Nephron progenitor cell (in vitro differentiated cells): ENCODE measurements around the gene ANTXR1.

Source experiments
- DNase-seq: peaks from one replicate; pipeline ENCODE4 v3.0.0; 2021
- H3K27ac Mint-ChIP-seq: 2 replicates; pipeline ENCODE4 v1.8.0; 2021; ENCODE audit warnings: mild to moderate bottlenecking, moderate library complexity, mixed read lengths
- H3K27me3 Mint-ChIP-seq: 2 replicates; pipeline ENCODE4 v1.8.0; 2021; ENCODE audit warnings: mild to moderate bottlenecking, low read depth, mixed read lengths; ENCODE audit not compliant: poor library complexity
- H3K36me3 Mint-ChIP-seq: 2 replicates; pipeline ENCODE4 v1.8.0; 2021; ENCODE audit warnings: low read depth, mixed read lengths
- H3K4me1 Mint-ChIP-seq: 2 replicates; pipeline ENCODE4 v1.8.0; 2021; ENCODE audit warnings: mixed read lengths
- H3K4me3 Mint-ChIP-seq: 2 replicates; pipeline ENCODE4 v1.8.0; 2021; ENCODE audit warnings: mild to moderate bottlenecking, moderate library complexity, mixed read lengths
- H3K9me3 Mint-ChIP-seq: 2 replicates; pipeline ENCODE4 v1.8.0; 2021; ENCODE audit warnings: mild to moderate bottlenecking, moderate library complexity, mixed read lengths
- TF ChIP-seq, protein P1 (sequence below): fragments of 200-600 bp; sonication (generic); IDR thresholded peaks from 2 replicates; pipeline ENCODE4 v1.5.0; 2021; ENCODE audit warnings: antibody characterized with exemption

Gene ANTXR1

DNA sequence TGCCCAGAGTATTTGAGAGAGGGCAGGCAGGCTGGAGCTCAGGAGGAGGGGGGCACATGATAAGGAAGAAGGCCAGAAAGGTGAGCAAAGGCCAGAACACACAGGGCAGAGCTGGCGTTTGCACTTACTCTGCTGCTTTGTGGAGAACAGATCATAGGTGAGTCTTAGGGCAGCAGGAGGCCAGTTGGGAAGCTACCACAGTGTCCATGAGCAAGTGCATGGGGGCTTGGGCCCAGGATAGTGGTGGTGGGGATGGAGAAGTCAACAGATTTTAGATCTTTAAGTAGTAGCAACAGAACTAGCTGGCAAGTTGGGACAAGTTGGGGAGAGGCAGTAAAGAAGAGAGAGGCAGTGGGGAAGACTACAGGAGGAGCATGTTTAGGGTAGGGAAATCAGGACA lies 168.0 kb downstream of the ANTXR1 start:
- no peak overlapping the region for H3K27ac Mint-ChIP-seq
- no peak overlapping the region for H3K4me3 Mint-ChIP-seq
- TF ChIP-seq, protein P1, sequence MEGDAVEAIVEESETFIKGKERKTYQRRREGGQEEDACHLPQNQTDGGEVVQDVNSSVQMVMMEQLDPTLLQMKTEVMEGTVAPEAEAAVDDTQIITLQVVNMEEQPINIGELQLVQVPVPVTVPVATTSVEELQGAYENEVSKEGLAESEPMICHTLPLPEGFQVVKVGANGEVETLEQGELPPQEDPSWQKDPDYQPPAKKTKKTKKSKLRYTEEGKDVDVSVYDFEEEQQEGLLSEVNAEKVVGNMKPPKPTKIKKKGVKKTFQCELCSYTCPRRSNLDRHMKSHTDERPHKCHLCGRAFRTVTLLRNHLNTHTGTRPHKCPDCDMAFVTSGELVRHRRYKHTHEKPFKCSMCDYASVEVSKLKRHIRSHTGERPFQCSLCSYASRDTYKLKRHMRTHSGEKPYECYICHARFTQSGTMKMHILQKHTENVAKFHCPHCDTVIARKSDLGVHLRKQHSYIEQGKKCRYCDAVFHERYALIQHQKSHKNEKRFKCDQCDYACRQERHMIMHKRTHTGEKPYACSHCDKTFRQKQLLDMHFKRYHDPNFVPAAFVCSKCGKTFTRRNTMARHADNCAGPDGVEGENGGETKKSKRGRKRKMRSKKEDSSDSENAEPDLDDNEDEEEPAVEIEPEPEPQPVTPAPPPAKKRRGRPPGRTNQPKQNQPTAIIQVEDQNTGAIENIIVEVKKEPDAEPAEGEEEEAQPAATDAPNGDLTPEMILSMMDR, result no peak
- H3K36me3 Mint-ChIP-seq, result peaks cover 80% of the 10 kb centered on the region
- H3K9me3 Mint-ChIP-seq, result no peaks in the 10 kb centered on the region
- DNase-seq, result no peak
- H3K4me1 Mint-ChIP-seq, result peaks cover 24% of the 10 kb centered on the region
- H3K27me3 Mint-ChIP-seq, result no peaks in the 10 kb centered on the region

DNA sequence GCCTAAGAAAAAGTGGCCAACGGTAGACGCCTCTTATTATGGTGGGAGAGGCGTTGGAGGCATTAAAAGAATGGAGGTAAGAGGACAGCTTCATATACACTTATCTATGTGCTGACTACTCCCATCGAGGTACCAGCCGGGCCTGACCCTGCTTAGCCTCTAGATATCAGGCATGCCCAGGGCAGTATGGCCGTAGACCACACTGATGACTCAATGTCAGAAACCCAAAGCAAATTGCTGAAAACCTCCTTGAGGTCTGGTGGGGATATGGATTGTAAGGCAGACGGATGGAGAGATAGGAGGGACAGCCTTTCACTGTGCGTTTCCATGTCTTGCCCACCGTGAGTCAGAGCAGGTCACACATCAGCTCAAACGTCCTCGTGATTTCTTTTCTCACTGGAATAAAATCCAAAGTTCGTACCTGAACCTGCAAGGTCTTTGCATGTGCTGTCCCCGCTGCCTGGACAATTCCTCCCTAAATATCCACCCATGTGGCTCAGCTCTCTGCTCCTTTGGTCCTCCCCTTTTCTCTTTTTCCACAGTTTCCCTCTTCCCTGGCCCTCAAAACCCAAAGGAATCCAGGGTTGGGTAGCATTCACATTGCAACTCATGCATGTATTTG lies 168.9 kb downstream of the ANTXR1 start:
- H3K4me3 Mint-ChIP-seq, result no peak overlapping the region
- TF ChIP-seq, protein P1, result no peak
- no peaks in the 10 kb centered on the region for H3K27me3 Mint-ChIP-seq
- peaks cover 82% of the 10 kb centered on the region for H3K36me3 Mint-ChIP-seq
- H3K27ac Mint-ChIP-seq, result no peak overlapping the region
- H3K9me3 Mint-ChIP-seq, result no peaks in the 10 kb centered on the region
- peaks cover 14% of the 10 kb centered on the region for H3K4me1 Mint-ChIP-seq
- no peak for DNase-seq

DNA sequence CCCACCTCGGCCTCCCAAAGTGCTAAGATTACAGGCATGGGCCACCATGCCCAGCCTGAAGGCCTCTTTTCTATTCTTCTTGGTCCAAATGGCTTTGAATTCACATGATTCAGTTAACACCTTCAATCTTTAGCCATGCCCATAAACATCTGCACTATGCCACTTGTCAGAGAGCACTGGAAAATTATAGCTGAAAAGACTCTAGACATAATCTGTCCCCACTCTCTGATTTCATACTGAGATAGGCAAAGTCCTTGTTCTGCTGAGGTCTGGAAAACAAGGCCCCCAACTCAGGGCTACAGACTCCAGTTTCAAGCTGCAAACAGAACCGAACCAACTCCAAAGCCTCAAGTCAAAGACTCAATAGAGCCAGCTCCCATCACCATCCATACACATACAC lies 170.7 kb downstream of the ANTXR1 start:
- TF ChIP-seq, protein P1, result no peak
- no peaks in the 10 kb centered on the region for H3K27me3 Mint-ChIP-seq
- H3K36me3 Mint-ChIP-seq, result peaks cover 84% of the 10 kb centered on the region
- no peak overlapping the region for H3K27ac Mint-ChIP-seq
- no peaks in the 10 kb centered on the region for H3K4me1 Mint-ChIP-seq
- no peaks in the 10 kb centered on the region for H3K9me3 Mint-ChIP-seq
- H3K4me3 Mint-ChIP-seq, result no peak overlapping the region
- DNase-seq, result no peak

DNA sequence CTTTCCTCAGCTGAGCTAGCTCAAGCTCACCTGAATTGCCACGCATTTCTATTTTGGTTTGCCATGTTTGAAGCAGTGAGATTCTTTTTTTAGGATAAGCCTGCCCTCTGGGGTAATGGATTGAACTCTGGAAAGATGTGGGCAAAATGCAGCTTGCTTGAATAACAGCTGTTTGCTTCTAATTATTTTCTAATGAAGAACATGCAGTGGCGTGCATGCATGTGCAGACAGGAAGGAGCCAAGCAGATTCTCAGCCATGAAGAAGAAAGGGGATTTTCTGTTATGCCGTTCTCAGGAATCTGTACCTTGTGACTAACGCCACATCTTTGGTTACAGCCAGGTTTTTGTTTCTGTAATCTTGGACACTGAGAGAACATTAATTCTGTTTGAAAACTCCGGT lies 171.2 kb downstream of the ANTXR1 start:
- H3K27ac Mint-ChIP-seq, result peak overlapping the region; percentile 13

DNA sequence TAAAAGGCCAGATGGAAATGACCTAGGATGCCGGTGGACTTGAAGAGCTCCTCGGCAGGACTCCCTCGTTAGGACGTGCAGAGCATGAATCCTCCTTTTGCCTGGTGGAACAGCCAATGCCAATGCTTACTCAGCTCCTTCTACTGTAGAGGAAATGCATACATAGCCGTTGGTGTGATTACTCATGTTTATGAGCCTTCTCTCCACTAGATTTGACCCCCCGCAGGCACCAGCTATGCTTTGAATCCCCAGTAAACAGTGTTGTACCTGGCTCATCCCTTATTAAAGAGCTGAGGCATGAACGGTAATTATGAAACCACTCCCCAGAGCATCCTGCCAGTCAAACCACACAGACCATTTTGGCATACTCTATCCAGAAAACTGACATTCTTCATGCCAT lies 172.8 kb downstream of the ANTXR1 start:
- Mint-ChIP-seq H3K27ac (no peak overlapping the region), H3K27me3 (peaks cover 4% of the 10 kb centered on the region), H3K4me1 (peaks cover 17% of the 10 kb centered on the region), H3K36me3 (peaks cover 83% of the 10 kb centered on the region), H3K9me3 (no peaks in the 10 kb centered on the region), H3K4me3 (no peak overlapping the region)
- no peak for DNase-seq
- TF ChIP-seq, protein P1, result no peak

More for the DNA sequence above, 171.2 kb downstream of the ANTXR1 start:
- TF ChIP-seq, protein P1, result no peak
- Mint-ChIP-seq H3K4me3 (no peak overlapping the region), H3K27me3 (no peaks in the 10 kb centered on the region), H3K4me1 (peaks cover 3% of the 10 kb centered on the region), H3K9me3 (no peaks in the 10 kb centered on the region), H3K36me3 (peaks cover 87% of the 10 kb centered on the region)
- no peak for DNase-seq

DNA sequence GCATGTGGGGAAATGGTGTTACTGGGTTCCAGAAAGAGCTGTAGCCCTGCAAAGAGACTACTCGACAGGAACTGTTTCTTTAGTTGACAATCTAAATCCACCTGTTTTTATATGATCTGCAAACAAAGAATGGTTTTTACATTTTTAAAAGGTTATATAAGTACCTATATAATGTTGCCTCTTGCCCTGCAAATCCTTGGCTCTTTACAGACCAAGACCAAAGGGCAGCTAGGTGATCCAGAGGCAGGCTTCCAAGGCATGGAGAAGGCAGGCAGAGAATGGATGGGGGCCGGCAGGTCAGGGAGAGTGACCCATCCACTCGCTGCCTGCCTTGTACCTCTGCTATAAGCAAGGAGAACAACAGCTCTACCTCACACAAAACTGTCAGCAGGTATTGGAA lies 173.6 kb downstream of the ANTXR1 start:
- Mint-ChIP-seq H3K9me3 (no peaks in the 10 kb centered on the region), H3K27ac (no peak overlapping the region), H3K4me1 (peaks cover 22% of the 10 kb centered on the region), H3K36me3 (peaks cover 80% of the 10 kb centered on the region), H3K4me3 (no peak overlapping the region), H3K27me3 (peaks cover 4% of the 10 kb centered on the region)
- TF ChIP-seq, protein P1, result no peak
- no peak for DNase-seq
